Measurements from ENCODE around the gene ADD2.

ADD2 gene

GRCh38 chr2:70702711-70703395, 65.1 kb downstream of the ADD2 start:
- no peak for DNase-seq (ENCODE audit: low read depth)

- DNase-seq (ENCODE audit: low read depth) = no peak
Observed at GRCh38 chr2:70698847-70699246, 69.2 kb downstream of the ADD2 start.

- DNase-seq (ENCODE audit: low read depth) = no peak
Observed at GRCh38 chr2:70697603-70698383, 70.2 kb downstream of the ADD2 start.

- DNase-seq (ENCODE audit: low read depth) = no peak
Observed at GRCh38 chr2:70696142-70696541, 71.9 kb downstream of the ADD2 start.

- DNase-seq (ENCODE audit: low read depth) = no peak
Observed at GRCh38 chr2:70692256-70692655, 75.7 kb downstream of the ADD2 start.

GRCh38 chr2:70691497-70692140, 76.4 kb downstream of the ADD2 start:
- DNase-seq (ENCODE audit: low read depth) = no peak

GRCh38 chr2:70690846-70691245, 77.2 kb downstream of the ADD2 start:
- no peak for DNase-seq (ENCODE audit: low read depth)

- no peak for DNase-seq (ENCODE audit: low read depth)
Observed at GRCh38 chr2:70688427-70688826, 79.6 kb downstream of the ADD2 start.

- no peak for DNase-seq (ENCODE audit: low read depth)
Observed at GRCh38 chr2:70687461-70687795, 80.6 kb downstream of the ADD2 start.

GRCh38 chr2:70686577-70687460, 81.2 kb downstream of the ADD2 start:
- no peak for DNase-seq (ENCODE audit: low read depth)

- no peak for DNase-seq (ENCODE audit: low read depth)
Observed at GRCh38 chr2:70685771-70686171, 82.2 kb downstream of the ADD2 start.

GRCh38 chr2:70684846-70685622, 83.0 kb downstream of the ADD2 start:
- DNase-seq (ENCODE audit: low read depth) = no peak

- no peak for DNase-seq (ENCODE audit: low read depth)
Observed at GRCh38 chr2:70683455-70683854, 84.5 kb downstream of the ADD2 start.

GRCh38 chr2:70680735-70681134, 87.3 kb downstream of the ADD2 start:
- DNase-seq (ENCODE audit: low read depth) = no peak

- DNase-seq (ENCODE audit: low read depth) = no peak
Observed at GRCh38 chr2:70679259-70679658, 88.7 kb downstream of the ADD2 start.

GRCh38 chr2:70678576-70679143, 89.3 kb downstream of the ADD2 start:
- DNase-seq (ENCODE audit: low read depth) = no peak

- no peak for DNase-seq (ENCODE audit: low read depth)
Observed at GRCh38 chr2:70676301-70677035, 91.5 kb downstream of the ADD2 start.

- no peak for DNase-seq (ENCODE audit: low read depth)
Observed at GRCh38 chr2:70675862-70676261, 92.1 kb downstream of the ADD2 start.

- DNase-seq (ENCODE audit: low read depth) = no peak
Observed at GRCh38 chr2:70674636-70675430, 93.2 kb downstream of the ADD2 start.
